Ovary (tissue), 9 donors: Measurements from ENCODE around the gene RGS16. TPM values are rescaled to one million over a fixed set of nuclear protein-coding genes. Genes with fewer than 3 reads are reported as not detected.

Experiments used
- DNase-seq, 5 donors: peaks; one replicate each; pipeline ENCODE4 v3.0.0-alpha.2; 2019 to 2020
- H3K27ac ChIP-seq, 2 donors: fragments of 200-600 bp; one replicate each; pipeline versions ENCODE4 v1.5.1 to v1.8.0; 2019 to 2022
- H3K27me3 ChIP-seq: fragments of 200-600 bp; one replicate; pipeline ENCODE4 v1.8.0; 2022
- H3K36me3 ChIP-seq: fragments of 200-600 bp; sonication (generic); one replicate; pipeline ENCODE4 v1.5.1; 2019
- H3K4me1 ChIP-seq: one replicate; pipeline ENCODE4 v1.8.1; 2013; ENCODE audit warnings: mild to moderate bottlenecking, moderate library complexity; ENCODE audit not compliant: insufficient read depth
- H3K4me3 ChIP-seq: fragments of 200-600 bp; sonication (generic); one replicate; pipeline ENCODE4 v1.5.1; 2017
- H3K9me3 ChIP-seq, 2 donors: fragments of 200-600 bp in 1 of 2; sonication (generic) in 1 of 2; one replicate each; pipeline versions ENCODE4 v1.5.1 to v1.8.1; 2013 to 2019; ENCODE audit warnings: mild to moderate bottlenecking in 1 of 2, moderate library complexity in 1 of 2
- CTCF ChIP-seq, 3 donors: fragments of 450-650 bp in 2 of 3; fragments of 200-600 bp in 1 of 3; IDR thresholded peaks; one replicate each; pipeline versions ENCODE4 v1.5.1 to v1.8.0; 2016 to 2022; ENCODE audit warnings: antibody characterized with exemption in 3 of 3, mild to moderate bottlenecking in 1 of 3
- EP300 ChIP-seq: sonication (generic); formaldehyde crosslinking; IDR thresholded peaks from one replicate; pipeline ENCODE4 v1.6.1; 2017; ENCODE audit warnings: antibody characterized with exemption
- POLR2A ChIP-seq: fragments of 450-650 bp; IDR thresholded peaks from one replicate; pipeline ENCODE4 v1.6.1; 2017; ENCODE audit warnings: antibody characterized with exemption, mild to moderate bottlenecking, moderate library complexity
- WGBS, 3 donors: extraction: QIAGEN DNeasy Blood & Tissue Kit in 1 of 3; methylation state at CpG; one replicate each; pipeline versions ENCODE4 v1.1.5 to v1.1.7; 2013 to 2017; 5-methylcytosine and 5-hydroxymethylcytosine counted together
- intact Hi-C, 4 donors: fragments of 100-400 bp; cut with DNase I; formaldehyde crosslinking; loops; one replicate each; pipeline versions ENCODE4 v1.11.0 to v1.15.1; 2022 to 2023
- polyA plus RNA-seq, 2 donors: library from polyadenylated mRNA; stranded (reverse); fragments of 200-250 nt in 1 of 2; fragments of 350-450 nt in 1 of 2; fragmentation: Illumina TruSeq in 1 of 2; extraction: RNeasy Lipid Tissue Mini Kit (QIAGEN cat#74804) in 1 of 2; gene quantifications; one replicate each; pipeline ENCODE4 v1.2.3, GENCODE V29; 2013 to 2014
- total RNA-seq, 7 donors: library from RNA; depleted of rRNA in 2 of 7; stranded (reverse); fragments of >200 nt in 2 of 7; fragmentation: NEBNext Ultra II Directional in 3 of 7; extraction: Animal tissue kit (Norgen Biotek cat#: 25700) in 3 of 7; gene quantifications; one replicate each; pipeline versions ENCODE4 v1.1.0 to v1.2.4, GENCODE V29; 2016 to 2023
- donor health status: DM: no; HTN: no; CAD: no; lungs with moderate emphysema.
- donor health status: DM: no; HTN: no; CAD: no.
- donor health status: Bipolar disorder and iron deficiency.
- donor health status: DM: yes; HTN: yes; CAD: no.
- donor health status: DM: no; HTN: no; CAD: no.
- donor health status: DM: yes; HTN: yes; CAD: no.

RGS16 gene
- total and polyA plus RNA-seq, 9 donors = 1.1 to 7.4 (median 3.3) TPM

DNA sequence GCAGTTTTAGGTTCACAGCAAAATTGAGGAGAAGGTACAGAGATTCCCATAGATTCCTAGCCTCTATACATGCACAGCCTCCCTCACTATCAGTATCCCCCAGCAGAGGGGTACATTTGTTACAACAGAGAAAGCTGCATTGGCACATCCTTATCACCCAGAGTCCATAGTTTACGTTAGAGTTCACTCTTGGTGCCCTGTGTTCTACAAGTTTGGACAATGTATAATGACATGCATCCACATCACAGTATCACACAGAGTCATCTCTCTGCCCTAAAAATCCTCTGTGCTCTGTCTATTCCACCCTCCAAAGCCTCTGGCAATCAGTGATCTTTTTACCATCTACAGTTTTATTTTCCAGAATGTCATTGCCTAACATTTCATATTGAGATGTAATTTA lies 22.3 kb upstream of the RGS16 start:
- WGBS, 3 donors = 32 to 68% (median 59%) methylated on average over 1 of the region's 1 CpG
- H3K36me3 ChIP-seq = no peaks in the 10 kb centered on the region
- intact Hi-C loops = no loop called here

DNA sequence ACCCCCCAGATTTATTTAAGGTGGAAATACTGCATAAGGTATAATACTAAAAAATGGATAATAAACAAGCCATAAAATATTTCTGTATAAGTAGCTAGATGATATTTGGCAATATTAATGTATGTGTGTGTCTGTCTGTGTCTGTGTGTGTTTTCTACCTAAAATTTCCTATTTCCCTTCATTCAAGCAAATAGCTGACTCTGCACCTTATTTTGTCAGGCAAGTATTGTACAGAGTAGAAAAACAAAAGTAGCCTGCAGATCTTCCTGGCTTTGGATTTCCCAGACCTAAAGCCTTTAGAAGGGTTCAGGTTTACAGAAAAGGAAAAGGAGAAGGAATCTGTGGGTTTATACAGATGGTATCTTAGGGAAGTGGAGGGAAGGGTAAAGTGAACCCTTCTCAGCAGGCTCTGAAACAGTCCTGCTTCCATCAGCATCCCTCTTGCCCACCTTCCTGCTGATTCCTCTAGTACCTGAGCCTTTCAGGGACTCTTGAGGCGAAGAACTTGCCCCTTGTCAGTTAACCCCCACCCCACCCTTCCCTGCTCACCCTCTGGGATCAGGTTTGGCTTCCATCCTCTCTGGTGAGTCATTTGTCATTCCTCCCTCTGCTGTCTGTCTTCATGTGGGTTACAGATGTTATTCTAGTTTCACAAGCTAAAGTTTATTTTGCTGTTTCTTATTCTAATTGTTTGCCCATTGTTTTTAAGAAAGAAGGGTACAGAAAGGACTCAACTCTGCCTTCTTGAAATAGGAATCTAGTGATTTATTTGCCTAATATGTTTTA lies 21.7 kb upstream of the RGS16 start:
- Histone ChIP-seq H3K27ac (no peak overlapping the region), H3K4me1 (no peaks in the 10 kb centered on the region), H3K27me3 (no peaks in the 10 kb centered on the region), H3K36me3 (no peaks in the 10 kb centered on the region), H3K4me3 (no peak overlapping the region), H3K9me3 (no peaks in the 10 kb centered on the region)
- WGBS, 3 donors = 74 to 83% (median 76%) methylated on average over 1 of the region's 1 CpG
- no peak for TF ChIP-seq EP300
- TF ChIP-seq CTCF (IDR thresholded peaks at IDR 0.05) = no peak
- no peak for DNase-seq
- intact Hi-C loops = no loop called here

More for the DNA sequence above, 22.3 kb upstream of the RGS16 start:
- H3K27me3 ChIP-seq = no peaks in the 10 kb centered on the region
- no peak for TF ChIP-seq EP300
- TF ChIP-seq POLR2A = no peak
- no peak for TF ChIP-seq CTCF (IDR thresholded peaks at IDR 0.05)
- no peak overlapping the region for H3K4me3 ChIP-seq
- H3K9me3 ChIP-seq = no peaks in the 10 kb centered on the region
- DNase-seq = no peak
- no peaks in the 10 kb centered on the region for H3K4me1 ChIP-seq
- no peak overlapping the region for H3K27ac ChIP-seq

DNA sequence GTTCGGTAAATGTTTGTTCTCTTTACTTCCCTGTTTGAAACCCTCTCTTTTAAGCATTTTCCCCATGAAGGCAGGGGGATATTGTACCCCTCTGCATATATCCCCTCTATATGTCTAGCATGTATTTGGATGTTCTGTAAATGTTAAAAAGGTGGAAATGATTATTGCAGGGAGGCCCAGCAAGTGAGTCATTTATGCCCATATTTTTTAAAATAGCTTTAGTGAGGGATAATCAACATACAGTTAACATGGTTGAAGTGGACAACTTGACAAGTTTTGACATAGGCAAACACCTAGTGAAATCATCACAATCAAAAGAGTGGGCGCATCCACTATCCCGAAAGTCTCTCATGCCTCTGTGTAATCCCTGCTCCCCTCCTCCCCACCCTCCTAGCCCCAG lies 20.8 kb upstream of the RGS16 start:
- TF ChIP-seq CTCF (IDR thresholded peaks at IDR 0.05) (no peak), POLR2A (no peak), EP300 (no peak)
- H3K27me3 ChIP-seq = no peaks in the 10 kb centered on the region
- H3K4me3 ChIP-seq = no peak overlapping the region
- no peak for DNase-seq
- no peaks in the 10 kb centered on the region for H3K36me3 ChIP-seq
- 92 to 93% (median 92%) methylated on average over 3 of the region's 3 CpGs for WGBS, 3 donors
- H3K4me1 ChIP-seq = no peaks in the 10 kb centered on the region
- H3K27ac ChIP-seq = no peak overlapping the region
- no peaks in the 10 kb centered on the region for H3K9me3 ChIP-seq
- intact Hi-C loops = no loop called here

- H3K27ac ChIP-seq = no peak overlapping the region
- intact Hi-C loops = no loop called here
- 44 to 59% (median 47%) methylated on average over 1 of the region's 1 CpG for WGBS, 3 donors
These were observed 20.4 kb upstream of the RGS16 start for GRCh38 chr1:182624577-182624976.

More at GRCh38 chr1:182624577-182624976, 20.4 kb upstream of the RGS16 start:
- H3K4me3 ChIP-seq = no peak overlapping the region
- no peaks in the 10 kb centered on the region for H3K9me3 ChIP-seq
- H3K27me3 ChIP-seq = no peaks in the 10 kb centered on the region
- H3K36me3 ChIP-seq = no peaks in the 10 kb centered on the region
- TF ChIP-seq CTCF (IDR thresholded peaks at IDR 0.05) (no peak), POLR2A (no peak), EP300 (no peak)
- H3K4me1 ChIP-seq = no peaks in the 10 kb centered on the region
- no peak for DNase-seq
